ENCODE data around the gene RAB3A.
A peak's percentile ranks its signal among the peaks of the same experiment; 100 is the strongest.
"Not testable (repeated sequence)": the region's sequence is repeated elsewhere in the genome, so short reads cannot be mapped to it uniquely, and the experiment has no call there.

Gene RAB3A

GRCh38 chr19:18167011-18167410 lies 36.8 kb downstream of the RAB3A start:
- FAIRE-seq, result no peak

- no peak for FAIRE-seq
Observed at GRCh38 chr19:18165794-18166544, 37.9 kb downstream of the RAB3A start.

- FAIRE-seq, result no peak
Observed at GRCh38 chr19:18164072-18164471, 39.8 kb downstream of the RAB3A start.

DNA sequence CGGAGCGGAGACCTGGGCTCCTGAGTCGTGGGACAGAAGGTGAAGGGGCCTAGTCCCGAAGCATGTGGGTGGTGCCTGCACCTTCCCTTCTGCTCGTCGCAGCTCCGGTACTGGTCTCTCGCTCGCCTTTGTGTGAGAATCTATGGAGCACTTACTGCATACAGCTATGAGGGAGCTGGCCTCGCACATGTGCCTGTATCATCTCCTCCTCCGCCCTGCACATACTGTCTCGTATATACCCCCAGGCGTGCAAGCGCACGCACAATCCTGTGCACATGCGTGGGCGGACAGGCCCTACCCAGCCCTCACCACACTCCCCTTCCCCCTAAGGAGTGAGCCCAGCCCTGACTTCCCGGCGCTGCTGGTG lies 42.2 kb downstream of the RAB3A start:
- no peak for FAIRE-seq

- no peak for FAIRE-seq
Observed at GRCh38 chr19:18160971-18161635, 42.7 kb downstream of the RAB3A start.

DNA sequence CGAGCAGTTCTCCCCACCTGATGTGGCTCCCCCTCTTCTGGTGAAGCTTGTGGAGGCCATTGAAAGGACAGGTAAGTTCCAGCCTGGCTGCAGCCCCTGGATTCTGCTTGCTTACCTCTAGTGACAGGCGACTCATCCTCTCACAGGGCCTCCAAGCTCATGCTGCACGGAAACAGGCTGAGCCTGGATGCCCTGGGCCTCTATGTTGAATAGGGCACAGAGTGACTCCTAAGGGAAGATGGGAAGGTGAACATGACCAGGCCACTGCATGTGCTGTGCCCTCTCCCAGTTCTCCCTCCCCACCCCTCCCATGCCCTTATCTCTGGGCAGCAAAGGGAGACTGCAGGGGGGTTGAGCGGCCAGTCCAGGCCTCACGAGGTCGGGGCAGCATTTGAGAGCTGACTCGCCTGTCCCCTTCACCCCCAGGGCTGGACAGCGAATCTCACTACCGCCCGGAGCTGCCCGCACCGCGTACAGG lies 43.3 kb downstream of the RAB3A start:
- FAIRE-seq, result no peak

GRCh38 chr19:18159810-18160209 lies 44.0 kb downstream of the RAB3A start:
- FAIRE-seq, result no peak

GRCh38 chr19:18159059-18159616 lies 44.7 kb downstream of the RAB3A start:
- not testable (repeated sequence) for FAIRE-seq

GRCh38 chr19:18158467-18158866 lies 45.4 kb downstream of the RAB3A start:
- FAIRE-seq, result no peak

GRCh38 chr19:18157465-18158063 lies 46.3 kb downstream of the RAB3A start:
- FAIRE-seq, result no peak

DNA sequence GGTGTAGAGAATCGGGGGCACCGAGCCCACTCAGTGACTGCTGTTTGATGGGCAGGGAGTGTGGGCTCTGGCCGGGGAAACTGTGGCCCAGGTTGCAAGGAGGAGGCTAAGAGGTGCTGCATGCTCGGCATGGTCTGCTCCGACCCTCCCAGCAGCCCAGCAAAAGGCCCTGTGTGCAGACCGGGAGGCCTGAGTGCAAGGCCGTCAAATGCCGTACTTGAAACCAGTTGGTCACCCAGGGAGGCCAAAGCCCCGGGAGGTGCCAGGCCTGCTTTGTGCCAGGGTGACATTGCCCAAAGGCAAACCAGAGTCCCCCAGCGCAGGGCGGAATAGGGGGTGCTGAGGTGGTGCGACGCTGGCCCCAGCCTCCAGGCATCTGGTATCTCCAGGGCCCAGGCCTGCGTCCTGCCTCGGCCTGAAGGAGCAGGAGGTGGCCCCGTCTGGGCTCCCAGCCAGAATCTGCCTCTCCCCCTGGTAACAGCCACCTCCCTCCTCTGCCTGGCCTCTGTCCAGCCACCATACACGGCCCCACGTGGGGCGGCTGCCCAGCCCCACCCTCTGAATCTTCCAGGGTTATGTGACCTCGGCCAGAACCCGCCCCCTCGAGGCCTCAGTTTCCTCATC lies 46.9 kb downstream of the RAB3A start:
- FAIRE-seq, result no peak

DNA sequence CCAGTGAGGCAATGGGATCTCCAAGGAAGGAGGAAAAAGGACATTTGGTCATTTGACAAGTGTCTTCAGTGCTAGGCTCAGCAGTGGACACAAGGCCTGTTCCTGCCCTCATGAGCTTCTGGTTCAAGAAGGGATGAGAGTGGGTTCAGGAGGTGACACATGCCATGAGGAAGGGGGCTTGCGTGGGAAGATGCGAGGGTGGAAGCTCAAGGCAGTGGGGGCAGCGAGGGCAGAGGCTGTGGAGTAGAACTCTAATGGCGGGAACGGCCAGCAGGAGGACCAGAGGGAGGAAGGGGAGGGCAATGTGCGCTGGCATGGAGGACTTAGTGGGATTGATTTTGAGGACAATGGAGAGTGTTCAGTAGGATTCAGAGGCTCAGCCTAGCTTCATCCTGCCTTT lies 47.6 kb downstream of the RAB3A start:
- no peak for FAIRE-seq

- FAIRE-seq, result no peak
Observed at GRCh38 chr19:18155095-18156087, 48.5 kb downstream of the RAB3A start.

GRCh38 chr19:18153556-18154134 lies 50.2 kb downstream of the RAB3A start:
- no peak for FAIRE-seq

- peak; percentile 98 for FAIRE-seq
Observed at GRCh38 chr19:18152817-18153555, 50.9 kb downstream of the RAB3A start, which contains the start of gene PIK3R2. PIK3R2 (plus strand) TSS chr19:18153163; CDS start chr19:18155880, 2,717 bp downstream.

DNA sequence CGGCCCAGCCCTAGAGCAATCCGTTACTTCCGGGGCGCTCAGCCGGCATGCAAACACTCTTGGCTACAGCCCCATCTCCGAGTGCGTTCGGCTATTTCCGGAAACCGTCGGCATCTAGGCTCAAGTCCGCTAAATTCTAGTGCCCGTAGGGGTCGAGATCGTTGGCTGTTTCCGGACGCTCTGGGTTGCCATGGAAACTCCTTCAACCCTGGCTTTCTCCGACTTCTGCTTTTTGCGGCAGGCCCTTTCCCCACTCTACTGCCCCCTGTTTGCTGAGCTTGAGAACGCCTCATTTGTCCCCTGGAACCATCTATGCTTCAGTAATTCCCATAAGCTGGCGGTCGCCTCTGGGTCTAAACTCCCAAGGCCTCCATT lies 51.4 kb downstream of the RAB3A start:
- FAIRE-seq, result no peak

DNA sequence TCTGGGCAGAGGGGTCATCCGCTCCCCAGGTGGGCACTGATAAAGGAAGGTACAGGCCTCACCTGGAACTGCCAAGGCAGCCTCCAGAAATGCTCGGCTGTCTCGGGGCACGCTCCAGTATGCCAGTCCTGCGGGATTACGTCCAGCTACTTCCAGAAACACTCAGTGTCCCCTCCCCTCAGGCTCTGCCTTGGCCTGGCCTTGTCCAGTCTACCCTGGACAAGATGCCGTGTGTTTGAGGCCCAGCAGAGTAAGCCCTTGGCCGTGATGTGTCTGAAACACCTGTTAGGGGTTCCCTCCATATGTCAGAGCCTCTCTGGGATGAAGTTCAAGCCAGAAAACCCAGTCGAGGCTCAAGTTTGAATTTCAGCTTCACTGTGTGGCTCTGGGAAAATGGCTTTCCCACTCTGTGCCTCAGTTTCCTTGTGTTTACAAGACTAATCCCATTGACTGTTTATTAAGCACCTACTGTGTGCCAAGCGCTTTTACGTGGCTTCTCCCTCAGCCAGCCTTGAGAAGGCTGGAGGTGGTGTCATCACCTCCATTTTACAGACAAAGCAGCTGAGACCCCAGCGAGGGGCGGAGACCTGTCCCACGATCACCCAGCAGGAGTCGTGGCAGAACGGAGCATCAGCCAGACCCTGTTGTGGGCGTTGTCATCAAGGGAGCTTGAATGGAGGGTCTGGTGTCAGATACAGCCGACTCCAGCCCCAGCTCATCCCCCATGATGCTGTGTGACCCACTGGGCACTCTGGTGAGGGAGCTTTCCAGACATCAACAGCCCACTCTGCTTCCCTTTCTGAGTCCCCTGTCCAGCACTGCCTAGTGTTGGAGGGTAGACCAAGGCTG lies 52.8 kb downstream of the RAB3A start:
- no peak for FAIRE-seq

DNA sequence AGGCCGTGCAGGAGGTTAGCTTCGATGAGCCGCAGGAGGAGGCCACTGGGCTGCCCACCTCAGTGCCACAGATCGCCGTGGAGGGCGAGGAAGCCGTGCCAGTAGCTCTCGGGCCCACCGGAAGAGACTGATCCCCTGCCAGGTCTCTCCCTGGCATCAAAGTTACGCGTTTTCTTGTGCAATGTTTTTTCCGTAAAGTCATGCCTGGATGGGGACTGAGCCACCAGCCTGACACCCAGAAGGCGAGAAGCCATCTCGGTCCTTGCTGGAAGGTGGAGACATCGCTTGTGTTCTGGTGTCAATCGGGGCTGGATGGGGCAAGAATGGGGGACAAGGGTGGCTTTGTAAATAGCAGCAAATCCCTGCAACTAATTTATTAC lies 54.3 kb downstream of the RAB3A start:
- FAIRE-seq, result no peak

- FAIRE-seq, result no peak
Observed at GRCh38 chr19:18147396-18147795, 56.4 kb downstream of the RAB3A start.
